Midbrain (tissue), 1 donor: Measurements from ENCODE around the gene BCL2L13.
"Not testable (repeated sequence)": the region's sequence is repeated elsewhere in the genome, so short reads cannot be mapped to it uniquely, and the experiment has no call there.

Source experiments
- DNase-seq: peaks from one replicate; lab custom pipeline; 2025; lab: John Stamatoyannopoulos, UW

BCL2L13 gene

DNA sequence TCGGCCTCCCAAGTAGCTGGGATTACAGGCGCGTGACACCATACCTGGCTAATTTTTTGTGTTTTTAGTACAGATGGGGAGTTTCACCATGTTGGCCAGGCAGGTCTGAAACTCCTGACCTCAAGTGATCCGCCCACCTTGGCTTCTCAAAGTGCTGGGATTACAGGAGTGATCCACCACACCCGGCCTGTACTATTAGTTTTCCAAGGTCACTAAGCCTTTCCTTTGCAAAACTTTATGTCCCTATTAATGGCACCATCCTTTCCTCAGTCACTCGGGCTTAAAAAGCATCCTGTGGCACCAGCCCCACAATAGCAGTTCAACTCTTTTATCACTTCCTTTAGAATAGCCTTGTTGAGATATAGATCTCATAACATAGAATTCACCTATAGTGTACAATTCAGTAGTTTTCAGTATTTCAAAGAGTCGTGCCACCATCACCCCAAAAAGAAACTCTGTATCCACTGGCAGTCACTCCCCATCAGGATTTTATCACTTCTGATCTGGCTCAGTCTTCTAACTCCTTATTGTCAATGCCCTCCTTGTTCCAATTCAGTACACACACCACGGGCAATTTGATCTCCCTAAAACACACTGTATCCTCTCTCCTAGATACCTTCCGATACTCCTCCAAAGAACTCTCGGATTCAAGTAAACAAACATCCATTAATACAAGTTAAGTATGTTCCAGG lies 921 bp upstream of the BCL2L13 start:
- no peak for DNase-seq

DNA sequence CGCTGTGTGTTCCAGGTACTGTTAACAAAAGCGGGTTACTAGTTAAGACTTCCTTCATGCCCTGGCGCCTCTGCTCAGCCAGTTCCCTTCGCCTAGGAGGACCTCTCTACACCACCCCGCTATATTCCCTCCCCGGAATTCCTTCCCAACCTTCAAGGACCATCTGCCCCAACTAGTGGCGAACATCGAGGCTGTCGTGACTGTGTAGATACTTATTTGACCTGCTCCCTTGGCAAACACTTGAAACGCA lies 450 bp upstream of the BCL2L13 start:
- DNase-seq = no peak

DNA sequence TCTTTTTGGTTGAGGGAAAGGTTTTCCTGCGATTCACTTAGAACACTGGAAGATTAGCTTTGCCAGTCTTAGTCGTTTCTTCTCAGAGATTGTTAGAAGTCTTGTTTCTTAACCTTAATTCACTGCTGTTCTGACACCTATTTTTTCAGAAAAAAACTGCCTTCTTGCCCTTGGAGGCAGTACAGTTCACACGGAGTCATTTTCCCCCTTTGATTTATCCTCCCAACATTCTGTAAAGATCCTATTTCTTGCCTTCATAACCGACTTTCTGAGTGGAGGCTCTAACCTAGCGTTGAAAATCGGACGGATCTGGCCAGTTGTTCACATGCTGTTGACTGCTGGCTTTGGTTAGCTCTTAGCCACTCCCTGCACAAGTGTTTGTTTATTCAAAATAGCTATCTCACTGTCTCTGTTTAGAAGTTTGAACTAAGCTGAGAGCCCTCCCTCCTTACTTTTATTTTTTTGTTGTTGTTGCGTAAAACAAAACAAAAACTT lies 737 bp downstream of the BCL2L13 start:
- no peak for DNase-seq

DNA sequence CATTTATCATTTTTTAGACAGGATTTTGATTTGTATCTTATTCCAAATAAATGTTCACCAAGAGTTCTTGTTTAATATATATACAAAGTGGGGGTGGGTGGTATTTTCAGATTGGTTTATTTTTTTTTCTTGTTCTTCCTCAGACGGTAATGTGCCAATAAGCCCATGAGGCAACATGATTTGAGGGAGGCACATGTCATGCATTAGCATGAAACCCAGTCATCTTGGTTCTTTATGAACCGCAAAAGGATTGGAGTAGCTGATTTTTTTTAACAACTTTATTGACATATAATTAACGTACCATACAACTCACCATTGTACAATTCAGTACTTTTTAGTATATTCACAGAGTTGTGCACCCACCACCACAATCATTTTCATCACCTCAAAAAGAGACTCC lies 2.7 kb downstream of the BCL2L13 start:
- DNase-seq = no peak

DNA sequence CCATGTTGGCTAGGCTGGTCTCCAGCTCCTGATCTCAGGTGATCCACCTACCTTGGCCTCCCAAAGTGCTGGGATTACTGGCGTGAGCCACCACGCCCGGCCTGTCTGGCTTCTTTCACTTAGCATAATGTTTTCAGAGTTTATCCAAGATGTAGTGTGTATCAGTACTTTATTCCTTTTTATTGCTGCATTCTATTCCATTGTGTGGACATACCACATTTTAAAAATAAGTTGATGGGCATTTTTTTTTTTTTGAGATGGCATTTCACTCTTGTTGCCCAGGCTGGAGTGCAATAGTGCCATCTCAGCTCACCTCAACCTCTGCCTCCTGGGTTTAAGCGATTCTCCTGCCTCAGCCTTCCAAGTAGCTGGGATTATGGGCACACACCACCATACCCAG lies 3.8 kb downstream of the BCL2L13 start:
- DNase-seq = not testable (repeated sequence)

DNA sequence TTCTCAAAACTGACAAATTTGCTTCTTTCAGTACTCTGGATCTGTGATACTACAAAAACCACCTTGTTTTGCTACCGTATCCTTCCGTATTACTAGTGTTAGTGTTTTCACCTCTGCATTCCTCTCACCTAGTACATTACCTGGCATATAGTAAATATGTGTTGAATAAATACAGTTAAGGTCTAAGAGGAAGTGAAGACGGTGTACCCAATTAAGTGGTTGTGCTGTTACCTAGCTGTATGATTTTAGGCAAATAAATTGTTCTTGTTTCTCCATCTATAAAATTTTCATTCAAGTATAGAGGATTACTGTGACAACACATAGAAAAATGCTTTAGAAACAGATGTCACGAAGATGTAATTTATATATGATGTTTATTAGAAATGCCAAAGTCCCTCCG lies 8.9 kb downstream of the BCL2L13 start:
- no peak for DNase-seq

DNA sequence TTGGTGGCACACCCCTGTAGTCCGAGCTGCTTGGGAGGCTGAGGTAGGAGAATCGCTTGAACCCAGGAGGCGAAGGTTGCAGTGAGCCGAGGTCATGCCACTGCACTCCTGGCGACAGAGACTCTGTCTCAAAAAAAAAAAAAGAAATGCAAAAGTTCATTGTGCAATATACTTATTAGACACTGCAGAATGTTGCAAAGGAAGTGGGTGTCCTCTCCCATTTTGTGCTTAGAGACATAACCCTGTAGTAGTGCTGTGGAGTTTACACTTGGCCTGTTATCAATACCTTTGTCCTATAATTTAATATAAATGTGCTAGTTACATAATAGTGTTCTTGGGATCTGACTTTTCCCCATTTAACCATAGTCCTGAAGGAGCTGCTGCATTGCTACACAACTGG lies 9.4 kb downstream of the BCL2L13 start:
- DNase-seq = no peak

DNA sequence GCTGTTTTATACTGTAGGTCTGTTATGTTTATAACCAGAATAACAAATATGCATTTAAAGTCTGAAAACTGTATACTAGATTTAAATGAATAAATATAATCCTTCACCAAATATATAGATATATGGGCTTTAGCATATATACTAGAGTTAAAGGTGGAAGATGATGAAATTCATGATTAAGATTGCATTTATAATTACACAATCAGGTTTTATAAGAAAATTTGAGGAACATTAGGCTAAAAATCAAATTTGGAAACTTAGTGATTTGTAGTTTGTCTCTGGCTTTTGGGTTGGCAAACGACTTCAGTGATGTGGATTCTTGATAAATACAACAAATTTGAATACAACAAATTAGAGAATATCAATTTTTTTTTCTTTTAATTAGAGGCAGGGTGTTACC lies 10.0 kb downstream of the BCL2L13 start:
- no peak for DNase-seq

DNA sequence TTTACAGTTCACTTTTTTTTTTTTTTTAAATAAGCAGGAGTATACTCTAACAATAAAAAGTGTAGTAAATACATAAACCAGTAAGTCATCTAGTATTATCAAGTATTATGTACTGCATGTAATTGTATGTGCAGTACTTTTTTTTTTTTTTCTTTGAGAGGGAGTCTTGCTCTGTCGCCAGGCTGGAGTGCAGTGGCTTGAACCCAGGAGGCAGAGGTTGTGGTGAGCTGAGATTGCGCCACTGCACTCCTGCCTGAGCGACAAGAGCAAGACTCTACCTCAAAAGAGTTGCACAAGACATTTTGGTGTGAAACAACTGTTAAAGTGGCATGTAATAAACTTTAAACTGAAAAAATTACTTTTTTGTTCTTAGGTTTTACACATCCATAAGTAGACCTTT lies 16.7 kb downstream of the BCL2L13 start:
- no peak for DNase-seq

DNA sequence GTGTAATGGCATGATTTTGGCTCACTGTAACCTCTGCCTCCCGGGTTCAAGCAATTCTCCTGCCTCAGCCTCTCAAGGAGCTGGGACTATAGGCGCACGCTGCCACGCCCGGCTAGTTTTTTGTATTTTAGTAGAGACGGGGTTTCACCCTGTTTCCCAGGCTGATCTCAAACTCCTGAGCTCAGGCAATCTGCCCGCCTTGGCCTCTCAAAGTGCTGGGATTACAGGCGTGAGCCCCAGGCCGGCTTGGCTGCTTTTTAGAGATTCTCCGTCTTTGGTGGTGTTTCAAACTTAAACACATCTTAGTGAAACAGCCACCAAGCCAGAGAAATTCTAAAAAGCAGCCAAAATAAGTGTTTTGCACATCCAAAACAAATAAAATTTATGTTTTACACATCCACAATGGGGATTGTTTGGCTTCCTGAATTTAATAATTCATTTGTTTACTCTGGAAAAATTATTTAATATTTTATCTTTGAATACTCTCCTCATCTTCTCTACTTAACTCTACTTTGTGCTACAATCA lies 18.4 kb downstream of the BCL2L13 start:
- no peak for DNase-seq

DNA sequence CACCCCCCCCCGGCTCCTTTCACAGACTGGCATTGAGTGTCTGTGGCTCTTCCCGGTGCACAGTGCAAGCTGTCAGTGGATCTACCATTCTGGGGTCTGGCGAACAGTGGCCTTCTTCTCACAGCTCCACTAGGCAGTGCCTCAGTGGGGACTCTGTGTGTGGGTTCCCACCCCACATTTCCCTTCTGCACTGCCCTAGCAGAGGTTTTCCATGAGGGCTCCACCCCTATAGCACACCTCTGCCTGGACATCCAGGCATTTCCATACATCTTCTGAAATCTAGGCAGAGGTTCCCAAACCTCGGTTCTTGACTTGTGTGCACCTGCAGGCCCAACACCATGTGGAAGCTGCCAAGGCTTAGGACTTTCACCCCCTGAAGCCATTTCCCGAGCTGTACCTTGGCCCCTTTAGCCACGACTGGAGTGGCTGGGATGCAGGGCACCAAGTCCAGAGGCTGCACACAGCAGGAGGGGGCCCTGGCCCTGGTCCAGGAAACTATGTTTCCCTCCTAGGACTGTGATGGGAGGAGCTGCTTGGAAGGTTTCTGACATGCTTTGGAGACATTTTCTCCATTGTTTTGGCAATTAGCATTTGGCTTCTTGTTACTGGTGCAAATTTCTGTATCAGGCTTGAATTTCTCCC lies 26.0 kb downstream of the BCL2L13 start:
- DNase-seq = no peak

DNA sequence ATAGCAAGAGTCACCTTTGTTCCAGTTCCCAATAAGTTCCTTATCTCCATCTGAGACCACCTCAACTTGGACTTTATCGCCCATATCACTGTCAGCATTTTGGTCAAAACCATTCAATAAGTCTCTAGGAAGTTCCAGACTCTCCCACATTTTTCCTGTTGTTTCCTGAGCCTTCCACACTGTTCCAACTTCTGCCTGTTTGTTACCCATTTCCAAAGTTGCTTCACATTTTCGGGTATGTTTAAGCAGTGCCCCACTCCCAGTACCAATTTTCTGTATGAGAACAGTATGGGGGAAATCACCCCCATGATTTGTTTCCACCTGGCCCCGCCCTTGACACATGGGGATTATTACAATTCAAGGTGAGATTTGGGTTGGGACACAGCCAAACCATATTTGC lies 26.7 kb downstream of the BCL2L13 start:
- DNase-seq = no peak

DNA sequence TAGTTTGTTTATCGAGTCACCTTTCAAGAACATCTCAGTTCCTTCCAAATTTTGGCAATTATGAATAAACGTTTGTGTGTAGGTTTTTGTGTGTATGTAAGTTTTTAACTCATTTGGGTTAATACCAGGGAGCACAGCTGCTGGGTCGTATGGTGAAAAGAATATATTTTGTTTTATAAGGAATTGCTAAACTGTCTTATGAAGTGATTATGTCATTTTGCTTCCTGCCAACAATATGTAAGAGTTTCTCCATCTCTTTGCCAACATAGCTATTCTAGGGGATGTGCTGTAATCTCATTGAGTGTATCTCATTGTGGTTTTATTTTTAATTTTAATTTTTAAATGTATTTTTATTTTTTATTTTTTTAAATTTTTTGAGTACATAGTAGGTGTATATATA lies 27.3 kb downstream of the BCL2L13 start:
- no peak for DNase-seq

DNA sequence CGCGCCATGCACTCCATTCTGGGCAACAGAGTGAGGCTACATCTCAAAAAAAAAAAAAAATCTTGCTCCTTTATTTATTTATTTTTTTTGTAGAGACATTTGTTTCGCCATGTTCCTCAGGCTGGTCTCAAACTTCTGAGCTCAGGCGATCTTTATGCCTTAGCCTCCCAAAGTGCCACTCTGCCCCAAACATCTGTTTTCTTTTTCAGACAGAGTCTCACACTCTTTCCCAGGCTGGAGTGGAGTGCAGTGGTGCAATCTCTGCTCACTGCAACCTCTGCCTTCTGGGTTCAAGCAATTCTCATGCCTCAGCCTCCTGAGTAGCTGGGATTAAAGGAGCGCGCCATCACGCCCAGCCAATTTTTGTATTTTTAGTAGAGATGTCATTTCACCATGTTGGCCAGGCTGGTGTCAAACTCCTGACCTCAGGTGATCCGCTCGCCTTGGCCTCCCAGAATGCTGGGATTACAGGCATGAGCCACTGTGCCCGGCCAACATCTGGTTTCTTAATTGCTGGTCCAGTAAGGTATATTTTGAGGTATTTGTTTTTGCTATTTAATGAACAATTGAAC lies 33.0 kb downstream of the BCL2L13 start:
- not testable (repeated sequence) for DNase-seq

DNA sequence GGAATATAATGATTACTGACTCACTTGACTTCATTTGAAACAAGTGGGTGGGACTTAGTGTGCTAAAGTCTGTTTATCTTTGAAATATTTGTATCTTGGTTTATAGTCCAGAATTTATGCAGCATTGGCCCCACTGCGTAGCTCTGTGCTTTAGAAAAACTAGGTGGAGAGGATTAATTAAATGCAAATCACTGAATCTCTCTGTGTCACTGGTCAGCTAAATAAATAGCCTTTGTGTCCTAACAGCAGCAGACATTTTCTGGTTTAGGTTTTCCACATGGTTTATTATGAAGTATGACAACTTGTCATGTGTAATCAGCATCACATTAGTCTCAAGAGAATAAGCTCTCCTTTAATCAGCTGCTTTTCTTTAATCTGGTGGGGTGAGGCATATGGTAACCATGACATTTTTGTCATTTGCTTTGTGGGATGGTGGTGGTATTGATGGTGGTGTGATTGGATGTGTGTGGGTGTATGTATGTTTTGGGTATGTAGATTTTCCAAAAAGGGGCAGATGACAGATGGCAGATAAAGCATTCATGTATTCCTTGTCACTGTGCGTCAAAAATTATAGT lies 33.9 kb downstream of the BCL2L13 start:
- DNase-seq = no peak

DNA sequence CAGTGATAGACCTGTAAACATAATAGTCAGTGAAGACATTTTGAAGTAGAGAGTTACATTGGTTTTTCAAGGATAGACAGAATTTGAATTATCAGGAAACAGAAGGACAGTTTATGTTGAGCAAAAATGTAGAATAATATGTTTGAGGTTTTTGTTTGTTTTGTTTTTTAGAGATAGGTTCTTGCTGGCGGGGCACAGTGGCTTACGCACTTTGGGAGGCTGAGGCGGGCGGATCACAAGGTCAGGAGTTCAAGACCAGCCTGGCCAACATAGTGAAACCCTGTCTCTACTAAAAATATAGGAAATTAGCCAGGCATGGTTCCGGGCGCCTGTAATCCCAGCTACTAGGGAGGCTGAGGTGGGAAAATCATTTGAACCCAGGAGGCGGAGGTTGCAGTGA lies 35.6 kb downstream of the BCL2L13 start:
- DNase-seq = no peak

DNA sequence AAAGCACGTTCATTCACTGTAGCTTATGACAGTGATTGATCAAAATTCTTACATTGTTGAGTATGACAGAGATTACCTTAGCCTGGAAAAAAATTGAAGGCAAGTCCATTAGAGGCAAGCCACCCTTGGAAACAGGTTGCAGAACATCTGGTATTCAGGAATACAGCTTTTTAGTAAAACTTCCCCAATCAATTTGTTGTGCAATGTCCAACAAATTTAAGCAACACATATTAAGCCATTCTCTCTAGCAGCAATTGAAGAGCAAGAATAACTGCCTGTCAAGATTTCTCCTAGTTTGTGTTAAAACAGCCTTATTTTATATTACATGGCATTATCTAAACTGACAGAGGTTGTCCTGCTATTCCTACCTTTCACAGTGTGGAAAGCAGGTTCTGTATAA lies 37.0 kb downstream of the BCL2L13 start:
- DNase-seq = no peak

DNA sequence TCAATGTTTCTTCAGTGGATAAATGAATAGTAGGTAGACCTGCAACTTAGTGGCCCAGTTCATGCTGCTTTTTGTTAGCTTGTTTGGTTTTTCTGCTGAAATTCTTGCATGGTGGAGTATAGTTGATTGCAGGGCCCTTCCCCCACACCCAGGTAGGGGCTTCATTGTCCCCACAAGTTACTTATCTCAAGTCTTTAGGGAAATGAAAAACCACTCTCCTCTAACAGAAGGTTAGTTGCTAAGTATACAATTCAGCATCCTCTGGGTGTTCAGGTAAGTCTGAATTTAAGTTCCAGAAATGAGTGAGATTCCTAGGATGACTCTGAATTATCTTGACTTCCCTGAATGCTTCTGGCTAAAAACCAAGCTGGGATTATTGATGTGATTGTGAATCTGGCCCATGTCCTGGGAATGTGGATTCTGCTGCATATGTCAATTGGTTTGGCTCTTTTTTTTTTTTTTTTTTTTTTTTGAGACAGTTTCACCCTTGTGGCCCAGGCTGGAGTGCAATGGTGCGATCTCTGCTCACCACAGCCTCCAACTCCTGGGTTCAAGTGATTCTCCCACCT lies 40.3 kb downstream of the BCL2L13 start:
- no peak for DNase-seq

DNA sequence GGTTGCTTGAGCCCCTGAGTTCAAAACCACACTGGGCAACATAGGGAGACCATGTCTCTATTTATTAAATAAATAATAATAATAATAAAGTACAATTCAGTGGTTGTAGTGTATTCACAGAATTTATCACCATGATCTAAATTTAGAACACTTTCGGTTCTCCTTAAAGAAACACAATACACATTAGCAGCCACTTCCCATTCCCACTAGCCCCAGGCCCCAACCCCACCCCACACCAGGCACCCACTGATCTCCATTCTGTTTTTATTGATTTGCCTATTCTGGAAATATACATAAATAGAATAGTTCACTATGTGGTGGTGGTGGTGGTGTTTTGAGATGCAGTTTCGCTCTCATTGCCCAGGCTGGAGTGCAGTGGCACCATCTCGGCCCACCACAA lies 45.7 kb downstream of the BCL2L13 start:
- no peak for DNase-seq

DNA sequence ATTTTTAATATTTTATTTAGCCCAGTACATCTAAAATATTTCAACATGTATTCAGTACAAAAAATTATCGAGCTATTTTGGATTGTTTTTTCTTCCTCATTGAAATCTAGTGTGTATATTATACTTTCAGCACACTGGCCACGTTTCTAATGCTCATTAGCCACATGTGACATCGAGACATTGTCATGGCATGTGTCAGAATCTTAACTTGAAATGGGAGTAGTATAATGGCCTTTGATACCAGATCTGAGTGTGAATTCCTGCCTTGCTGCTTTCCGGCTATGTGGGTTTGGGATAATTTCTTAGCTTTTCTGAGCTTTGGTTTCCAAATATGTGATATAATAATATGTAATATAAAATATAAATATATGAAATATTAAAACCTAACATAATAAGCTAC lies 54.3 kb downstream of the BCL2L13 start:
- no peak for DNase-seq

DNA sequence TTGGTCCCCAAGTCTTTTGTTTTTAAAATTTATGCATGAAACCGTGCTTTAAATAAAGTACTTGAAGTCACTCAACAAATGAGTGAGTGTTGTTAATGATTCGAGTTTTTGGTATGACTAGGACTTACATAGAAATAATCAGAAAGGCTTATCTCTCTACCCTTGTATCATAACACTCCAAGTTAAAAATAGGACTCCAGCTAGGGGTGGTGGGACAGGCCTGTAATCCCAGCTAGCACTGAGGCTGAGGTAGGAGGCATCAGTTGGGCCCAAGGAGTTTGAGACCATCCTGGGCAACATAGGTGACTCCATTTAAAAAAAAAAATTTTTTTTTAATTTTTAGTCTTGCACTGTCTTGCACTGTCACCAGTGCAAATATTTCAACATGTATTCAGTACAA lies 55.6 kb downstream of the BCL2L13 start:
- no peak for DNase-seq

DNA sequence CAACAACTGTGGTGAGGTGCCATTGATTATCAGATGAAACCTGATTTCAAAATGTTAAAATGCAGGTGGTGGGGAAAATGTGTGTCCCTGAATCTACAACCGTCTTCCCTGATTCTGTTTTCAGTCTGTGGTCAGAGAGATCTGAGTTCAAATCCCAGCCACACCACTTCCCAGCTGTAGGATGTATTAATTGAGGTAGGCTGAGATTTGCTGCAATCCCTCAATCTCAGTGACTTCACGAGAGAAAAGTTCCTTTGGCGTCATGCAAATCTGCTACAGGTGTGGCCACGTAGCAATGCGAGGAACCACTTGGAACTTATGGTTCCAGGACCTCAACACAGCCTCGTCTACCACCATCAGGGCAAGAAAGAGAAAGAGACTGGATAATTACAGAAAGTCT lies 56.2 kb downstream of the BCL2L13 start:
- no peak for DNase-seq

DNA sequence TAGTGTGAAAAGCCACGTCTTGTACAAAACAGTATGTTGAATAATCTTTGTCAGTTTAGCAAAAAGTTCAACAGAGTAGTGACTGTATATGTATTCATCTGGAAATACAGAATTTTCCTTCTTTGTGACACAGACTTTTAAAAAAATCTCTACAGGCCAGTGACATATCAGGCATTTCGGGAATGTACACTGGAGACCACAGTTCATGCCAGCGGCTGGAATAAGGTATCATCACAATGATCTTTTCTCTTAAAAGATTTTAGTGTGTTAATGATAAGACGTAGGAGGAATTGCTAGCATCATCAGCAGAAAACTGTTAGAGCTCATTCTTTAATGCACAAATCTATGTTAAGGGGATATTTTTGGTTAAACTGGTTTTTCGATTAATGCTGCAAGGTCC lies 57.4 kb downstream of the BCL2L13 start:
- DNase-seq = no peak
